GM12874 (cell line): ENCODE data around the gene TRIM6.

Source experiments
- TF ChIP-seq, protein P1 (sequence below): IDR thresholded peaks from 2 replicates; pipeline ENCODE4 v1.5.1; 2011; ENCODE audit warnings: low read depth, mild to moderate bottlenecking, control low read depth, low read length, moderate library complexity; ENCODE audit not compliant: insufficient read depth

Gene TRIM6, protein sequence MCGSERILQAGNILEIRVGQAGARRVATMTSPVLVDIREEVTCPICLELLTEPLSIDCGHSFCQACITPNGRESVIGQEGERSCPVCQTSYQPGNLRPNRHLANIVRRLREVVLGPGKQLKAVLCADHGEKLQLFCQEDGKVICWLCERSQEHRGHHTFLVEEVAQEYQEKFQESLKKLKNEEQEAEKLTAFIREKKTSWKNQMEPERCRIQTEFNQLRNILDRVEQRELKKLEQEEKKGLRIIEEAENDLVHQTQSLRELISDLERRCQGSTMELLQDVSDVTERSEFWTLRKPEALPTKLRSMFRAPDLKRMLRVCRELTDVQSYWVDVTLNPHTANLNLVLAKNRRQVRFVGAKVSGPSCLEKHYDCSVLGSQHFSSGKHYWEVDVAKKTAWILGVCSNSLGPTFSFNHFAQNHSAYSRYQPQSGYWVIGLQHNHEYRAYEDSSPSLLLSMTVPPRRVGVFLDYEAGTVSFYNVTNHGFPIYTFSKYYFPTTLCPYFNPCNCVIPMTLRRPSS

DNA sequence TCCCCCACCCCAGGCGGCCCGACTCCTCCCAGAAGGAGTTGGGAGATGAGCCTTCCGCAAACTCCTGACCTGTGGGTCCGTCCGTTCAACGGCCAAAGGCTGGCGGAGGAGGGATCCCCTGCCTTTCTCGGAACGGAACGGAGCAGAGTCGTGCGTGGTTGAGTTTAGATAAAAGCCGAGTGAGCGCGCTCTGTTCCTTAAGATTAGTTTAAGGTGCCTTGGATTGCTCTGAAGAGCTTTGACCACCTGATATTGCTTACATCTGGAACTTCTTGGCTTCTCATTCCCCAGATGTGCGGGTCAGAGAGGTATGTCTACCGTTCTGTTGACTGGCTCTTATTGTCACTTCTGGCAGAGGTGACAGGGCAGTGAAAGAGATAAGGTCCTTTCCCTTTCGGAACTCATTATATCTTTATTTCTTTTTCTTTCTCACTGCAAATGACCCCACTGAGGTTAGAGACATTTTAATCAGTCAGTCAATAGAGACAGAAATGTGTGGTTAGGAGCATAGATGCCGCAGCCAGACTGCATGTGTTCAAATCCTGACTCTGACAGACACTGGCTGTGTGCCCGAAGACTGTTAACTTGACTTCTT lies at the start of gene TRIM6:
TRIM6 (plus strand) TSS at position 31 of the 595 bp plus-strand sequence; CDS start at position 292, 261 bp downstream.
- TF ChIP-seq, protein P1, sequence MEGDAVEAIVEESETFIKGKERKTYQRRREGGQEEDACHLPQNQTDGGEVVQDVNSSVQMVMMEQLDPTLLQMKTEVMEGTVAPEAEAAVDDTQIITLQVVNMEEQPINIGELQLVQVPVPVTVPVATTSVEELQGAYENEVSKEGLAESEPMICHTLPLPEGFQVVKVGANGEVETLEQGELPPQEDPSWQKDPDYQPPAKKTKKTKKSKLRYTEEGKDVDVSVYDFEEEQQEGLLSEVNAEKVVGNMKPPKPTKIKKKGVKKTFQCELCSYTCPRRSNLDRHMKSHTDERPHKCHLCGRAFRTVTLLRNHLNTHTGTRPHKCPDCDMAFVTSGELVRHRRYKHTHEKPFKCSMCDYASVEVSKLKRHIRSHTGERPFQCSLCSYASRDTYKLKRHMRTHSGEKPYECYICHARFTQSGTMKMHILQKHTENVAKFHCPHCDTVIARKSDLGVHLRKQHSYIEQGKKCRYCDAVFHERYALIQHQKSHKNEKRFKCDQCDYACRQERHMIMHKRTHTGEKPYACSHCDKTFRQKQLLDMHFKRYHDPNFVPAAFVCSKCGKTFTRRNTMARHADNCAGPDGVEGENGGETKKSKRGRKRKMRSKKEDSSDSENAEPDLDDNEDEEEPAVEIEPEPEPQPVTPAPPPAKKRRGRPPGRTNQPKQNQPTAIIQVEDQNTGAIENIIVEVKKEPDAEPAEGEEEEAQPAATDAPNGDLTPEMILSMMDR: no peak

DNA sequence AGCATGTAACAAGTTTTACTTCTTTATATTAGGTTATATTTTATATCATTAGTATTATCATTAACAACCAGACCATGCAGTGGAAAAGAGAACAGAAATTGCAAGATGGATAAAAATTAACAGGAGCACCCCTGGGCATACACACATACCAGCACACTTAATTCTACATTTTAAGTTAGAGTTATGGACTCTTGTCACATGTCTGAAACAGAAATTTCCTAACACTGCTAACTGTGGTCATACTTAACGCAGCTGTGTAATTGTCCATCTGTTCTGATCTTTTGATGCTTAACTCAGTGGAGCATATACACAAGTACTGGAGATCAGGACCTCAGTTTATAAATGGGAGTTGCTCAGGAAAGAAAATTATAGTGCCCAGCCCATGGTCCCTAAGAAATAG lies 48.5 kb upstream of the TRIM6 start:
- TF ChIP-seq, protein P1: no peak

GRCh38 chr11:5548440-5548839 lies 48.0 kb upstream of the TRIM6 start, which contains the start of gene OR52H1:
Gene OR52H1, minus strand, starts transcription at chr11:5548540. Its CDS starts 3,035 bp downstream, at chr11:5545505.
- TF ChIP-seq, protein P1: no peak

GRCh38 chr11:5550440-5551095 lies 45.9 kb upstream of the TRIM6 start:
- TF ChIP-seq, protein P1: no peak

- TF ChIP-seq, protein P1: no peak
Observed at GRCh38 chr11:5553343-5553742, 43.1 kb upstream of the TRIM6 start.

GRCh38 chr11:5556596-5557188 lies 39.7 kb upstream of the TRIM6 start:
- TF ChIP-seq, protein P1: no peak

DNA sequence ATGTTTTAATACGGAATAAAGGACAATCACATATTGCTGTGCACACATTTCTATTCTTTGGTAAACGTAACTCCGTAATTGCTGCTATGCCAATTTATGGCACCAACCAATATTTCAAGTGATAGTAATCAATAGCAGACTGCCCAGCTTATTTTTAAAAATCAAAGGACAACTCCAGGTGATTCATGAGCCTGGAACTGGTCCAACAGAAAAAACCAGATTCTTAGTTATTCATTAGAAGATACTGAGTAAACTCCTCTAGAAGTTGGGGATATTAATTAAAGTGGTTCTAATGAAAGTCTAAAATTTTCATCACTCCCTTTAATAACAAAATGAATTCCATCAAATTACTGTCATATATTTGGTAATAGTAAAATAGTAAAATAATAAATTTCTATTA lies 38.7 kb upstream of the TRIM6 start:
- TF ChIP-seq, protein P1: no peak
